Measurements from ENCODE around the gene MACROD1.

GRCh38 chr11:64025205-64025604 is 140.7 kb downstream of the MACROD1 start:
- TF ChIP-seq CTCF (IDR thresholded peaks at IDR 0.05; ENCODE audit: poor library complexity) (no peak), EZH2 (IDR thresholded peaks at IDR 0.05; ENCODE audit: borderline replicate concordance) (no peak)

All from hepatocyte (in vitro differentiated cells).